Activated CD4-positive, alpha-beta T cell treated with anti-CD3 and anti-CD28 coated beads for 36 hours (primary cell): ENCODE results near the gene NAA35. TPM values are rescaled to one million over a fixed set of nuclear protein-coding genes. Genes with fewer than 3 reads are reported as not detected.
"Not testable (repeated sequence)": the region's sequence is repeated elsewhere in the genome, so short reads cannot be mapped to it uniquely, and the experiment has no call there.

Experiments
- ATAC-seq: fragments of 200-7000 bp; cut with Tn5 transposase; one replicate; pipeline ENCODE4 v1.10.0; 2021; ENCODE audit warnings: mild to moderate bottlenecking, moderate library complexity
- CTCF ChIA-PET: fragments of 350-600 bp; sonication (Branson Sonifier 250); formaldehyde crosslinking; loops from one replicate; lab custom pipeline; 2021; ENCODE audit warnings: antibody characterized with exemption; lab: Charles Lee
- POLR2A ChIA-PET: fragments of 350-600 bp; sonication (Branson Sonifier 250); formaldehyde crosslinking; loops from one replicate; lab custom pipeline; 2021; ENCODE audit warnings: antibody characterized with exemption, inconsistent platforms; lab: Charles Lee
- DNase-seq: peaks from one replicate; pipeline ENCODE4 v3.0.0-alpha.2; 2020
- H3K27ac Mint-ChIP-seq: one replicate; pipeline ENCODE4 v1.8.0; 2021; ENCODE audit warnings: mixed read lengths
- H3K27me3 Mint-ChIP-seq: one replicate; pipeline ENCODE4 v1.8.0; 2021; ENCODE audit warnings: mixed read lengths
- H3K36me3 Mint-ChIP-seq: one replicate; pipeline ENCODE4 v1.8.0; 2021; ENCODE audit warnings: low read depth, mixed read lengths
- H3K4me1 Mint-ChIP-seq: one replicate; pipeline ENCODE4 v1.8.0; 2021; ENCODE audit warnings: mixed read lengths
- H3K4me3 Mint-ChIP-seq: one replicate; pipeline ENCODE4 v1.8.0; 2021; ENCODE audit warnings: mild to moderate bottlenecking, moderate library complexity, mixed read lengths
- H3K9me3 Mint-ChIP-seq: one replicate; pipeline ENCODE4 v1.8.0; 2021; ENCODE audit warnings: low read depth, mixed read lengths
- intact Hi-C, 2 experiments: fragments of 100-400 bp; cut with DNase I in 1 of 2; cut with micrococcal nuclease in 1 of 2; formaldehyde crosslinking; loops; one replicate each; pipeline versions ENCODE4 v1.14.2 to v1.15.1; 2022 to 2024; cut with DNase I, micrococcal nuclease
- total RNA-seq, 2 experiments: library from RNA; stranded (reverse); gene quantifications; one replicate each; pipeline ENCODE4 v1.2.3, GENCODE V29; 2021

The NAA35 gene
- total RNA-seq, 2 experiments from 2014 or later = 24.9 to 25.8 TPM

- H3K27ac Mint-ChIP-seq = no peak overlapping the region
- H3K36me3 Mint-ChIP-seq = no peaks in the 10 kb centered on the region
- H3K27me3 Mint-ChIP-seq = no peaks in the 10 kb centered on the region
- ATAC-seq (no peak), DNase-seq (no peak)
- no peak overlapping the region for H3K4me3 Mint-ChIP-seq
- ChIA-PET POLR2A (no interaction called here), CTCF (no interaction called here)
- intact Hi-C loops = no loop called here
- H3K9me3 Mint-ChIP-seq = no peaks in the 10 kb centered on the region
- H3K4me1 Mint-ChIP-seq = peaks cover 14% of the 10 kb centered on the region
Measured at GRCh38 chr9:85917756-85918155, 23.2 kb upstream of the NAA35 start.

- Mint-ChIP-seq H3K9me3 (no peaks in the 10 kb centered on the region), H3K4me1 (no peaks in the 10 kb centered on the region), H3K4me3 (no peak overlapping the region), H3K36me3 (no peaks in the 10 kb centered on the region), H3K27ac (no peak overlapping the region), H3K27me3 (peaks cover 4% of the 10 kb centered on the region)
- DNase-seq (no peak), ATAC-seq (no peak)
- intact Hi-C loops = no loop called here
- ChIA-PET CTCF (interaction anchor here (0.6 kb wide), 1 partner anchor 116 kb away, joined by 3 read pairs; no protein-coding TSS in a partner anchor), POLR2A (no interaction called here)
Measured at GRCh38 chr9:85925493-85925892, 15.5 kb upstream of the NAA35 start.

GRCh38 chr9:85927076-85927475, 13.9 kb upstream of the NAA35 start:
- ATAC-seq (no peak), DNase-seq (no peak)
- H3K27me3 Mint-ChIP-seq = peaks cover 4% of the 10 kb centered on the region
- intact Hi-C loops = no loop called here
- H3K36me3 Mint-ChIP-seq = no peaks in the 10 kb centered on the region
- no peak overlapping the region for H3K27ac Mint-ChIP-seq
- no peak overlapping the region for H3K4me3 Mint-ChIP-seq
- CTCF ChIA-PET = no interaction called here
- H3K9me3 Mint-ChIP-seq = no peaks in the 10 kb centered on the region
- H3K4me1 Mint-ChIP-seq = no peaks in the 10 kb centered on the region
- POLR2A ChIA-PET = no interaction called here

- ATAC-seq (no peak), DNase-seq (no peak)
- CTCF ChIA-PET = no interaction called here
- Mint-ChIP-seq H3K36me3 (no peaks in the 10 kb centered on the region), H3K27ac (no peak overlapping the region), H3K4me1 (no peaks in the 10 kb centered on the region), H3K4me3 (no peak overlapping the region), H3K27me3 (peaks cover 4% of the 10 kb centered on the region), H3K9me3 (no peaks in the 10 kb centered on the region)
- intact Hi-C loops = no loop called here
- POLR2A ChIA-PET = no interaction called here
Measured at GRCh38 chr9:85931495-85931894, 9.5 kb upstream of the NAA35 start.

GRCh38 chr9:85935950-85936349, 5.0 kb upstream of the NAA35 start:
- H3K27me3 Mint-ChIP-seq, DNase-seq, H3K27ac Mint-ChIP-seq, ATAC-seq, H3K4me3 Mint-ChIP-seq, POLR2A ChIA-PET, CTCF ChIA-PET, H3K9me3 Mint-ChIP-seq, H3K4me1 Mint-ChIP-seq, intact Hi-C loops, H3K36me3 Mint-ChIP-seq: not testable (repeated sequence)

- ChIA-PET POLR2A (interaction anchor here (0.7 to 1.0 kb wide), 2 partner anchors 48 to 287 kb away, joined by 3 to 4 read pairs; no protein-coding TSS in a partner anchor), CTCF (no interaction called here)
- DNase-seq (no peak), ATAC-seq (no peak)
- no peak overlapping the region for H3K4me3 Mint-ChIP-seq
- H3K9me3 Mint-ChIP-seq = no peaks in the 10 kb centered on the region
- intact Hi-C loops = loop anchor here (1.0 to 5.0 kb wide), 8 partner anchors 133 to 1960 kb away; partner anchors contain the start of genes AGTPBP1 (in 1 of the 2), GOLM1 (in 1 of the 2), HNRNPK (in 1 of the 2) and ISCA1 (in 1 of the 2)
- no peaks in the 10 kb centered on the region for H3K27me3 Mint-ChIP-seq
- peaks cover 6% of the 10 kb centered on the region for H3K4me1 Mint-ChIP-seq
- peaks cover 1% of the 10 kb centered on the region for H3K36me3 Mint-ChIP-seq
- peak overlapping the region; percentile 95 for H3K27ac Mint-ChIP-seq
Measured at GRCh38 chr9:85940275-85940831, 593 bp upstream of the NAA35 start.

- peaks cover 12% of the 10 kb centered on the region for H3K4me1 Mint-ChIP-seq
- H3K9me3 Mint-ChIP-seq = no peaks in the 10 kb centered on the region
- H3K27me3 Mint-ChIP-seq = no peaks in the 10 kb centered on the region
- ATAC-seq = no peak
- peak overlapping the region; percentile 90 for H3K27ac Mint-ChIP-seq
- peaks cover 5% of the 10 kb centered on the region for H3K36me3 Mint-ChIP-seq
- intact Hi-C loops = loop anchor here (1.0 to 5.0 kb wide), 8 partner anchors 134 to 1961 kb away; partner anchors contain the start of genes ISCA1 (in 2 of the 2), TUT7 (in 2 of the 2), AGTPBP1 (in 1 of the 2) and GOLM1 (in 1 of the 2)
- ChIA-PET POLR2A (no interaction called here), CTCF (no interaction called here)
- DNase-seq = no peak
- no peak overlapping the region for H3K4me3 Mint-ChIP-seq
Measured at GRCh38 chr9:85941622-85941940, 635 bp downstream of the NAA35 start.

- ChIA-PET POLR2A (interaction anchor here (0.9 kb wide), 1 partner anchor 339 kb away, joined by 3 read pairs; no protein-coding TSS in a partner anchor), CTCF (no interaction called here)
- Mint-ChIP-seq H3K36me3 (peaks cover 11% of the 10 kb centered on the region), H3K4me3 (no peak overlapping the region), H3K9me3 (no peaks in the 10 kb centered on the region), H3K27me3 (no peaks in the 10 kb centered on the region), H3K27ac (peak overlapping the region; percentile 90), H3K4me1 (peaks cover 16% of the 10 kb centered on the region)
- intact Hi-C loops = loop anchor here (1.0 to 5.0 kb wide), 8 partner anchors 135 to 1961 kb away; partner anchors contain the start of genes ISCA1 (in 2 of the 2), TUT7 (in 2 of the 2), AGTPBP1 (in 1 of the 2) and GOLM1 (in 1 of the 2)
- no peak for ATAC-seq
- DNase-seq = no peak
Measured at GRCh38 chr9:85941966-85942912, 1.3 kb downstream of the NAA35 start.

- Mint-ChIP-seq H3K27me3 (no peaks in the 10 kb centered on the region), H3K9me3 (no peaks in the 10 kb centered on the region), H3K4me1 (peaks cover 24% of the 10 kb centered on the region), H3K36me3 (peaks cover 17% of the 10 kb centered on the region), H3K4me3 (no peak overlapping the region), H3K27ac (no peak overlapping the region)
- POLR2A ChIA-PET = interaction anchor here (0.9 kb wide), 1 partner anchor 338 kb away, joined by 3 read pairs; no protein-coding TSS in a partner anchor
- CTCF ChIA-PET = no interaction called here
- DNase-seq = no peak
- no peak for ATAC-seq
- intact Hi-C loops = loop anchor here in 1 of 2 experiments (5.0 kb wide), 1 partner anchor 136 kb away; no protein-coding TSS in a partner anchor
Measured at GRCh38 chr9:85942913-85943709, 2.2 kb downstream of the NAA35 start.

GRCh38 chr9:85943757-85944430, 2.9 kb downstream of the NAA35 start:
- no peak overlapping the region for H3K4me3 Mint-ChIP-seq
- ChIA-PET CTCF (interaction anchor here (0.6 kb wide), 1 partner anchor 14 kb away, joined by 4 read pairs; no protein-coding TSS in a partner anchor), POLR2A (no interaction called here)
- no peaks in the 10 kb centered on the region for H3K27me3 Mint-ChIP-seq
- no peak for ATAC-seq
- H3K27ac Mint-ChIP-seq = peak overlapping the region; percentile 63
- DNase-seq = no peak
- H3K4me1 Mint-ChIP-seq = peaks cover 28% of the 10 kb centered on the region
- intact Hi-C loops = loop anchor here in 1 of 2 experiments (5.0 kb wide), 1 partner anchor 137 kb away; no protein-coding TSS in a partner anchor
- peaks cover 22% of the 10 kb centered on the region for H3K36me3 Mint-ChIP-seq
- H3K9me3 Mint-ChIP-seq = no peaks in the 10 kb centered on the region
